Peyer's patch (tissue), 4 donors: ENCODE measurements around the gene PRDX1.

Experiments used
- POLR2A ChIP-seq, 2 donors: fragments of 450-650 bp; IDR thresholded peaks; one replicate each; pipeline ENCODE4 v1.5.1; 2017; ENCODE audit warnings: antibody characterized with exemption in 2 of 2, mild to moderate bottlenecking in 2 of 2, moderate library complexity in 2 of 2
- TF ChIP-seq, protein P1 (sequence below), 6 experiments: fragments of 450-650 bp in 4 of 6; fragments of 200-600 bp in 2 of 6; sonication (generic) in 1 of 6; IDR thresholded peaks; one replicate each; pipeline ENCODE4 v1.5.1; 2017 to 2019; ENCODE audit warnings: antibody characterized with exemption in 6 of 6, mild to moderate bottlenecking in 3 of 6, moderate library complexity in 1 of 6

DNA sequence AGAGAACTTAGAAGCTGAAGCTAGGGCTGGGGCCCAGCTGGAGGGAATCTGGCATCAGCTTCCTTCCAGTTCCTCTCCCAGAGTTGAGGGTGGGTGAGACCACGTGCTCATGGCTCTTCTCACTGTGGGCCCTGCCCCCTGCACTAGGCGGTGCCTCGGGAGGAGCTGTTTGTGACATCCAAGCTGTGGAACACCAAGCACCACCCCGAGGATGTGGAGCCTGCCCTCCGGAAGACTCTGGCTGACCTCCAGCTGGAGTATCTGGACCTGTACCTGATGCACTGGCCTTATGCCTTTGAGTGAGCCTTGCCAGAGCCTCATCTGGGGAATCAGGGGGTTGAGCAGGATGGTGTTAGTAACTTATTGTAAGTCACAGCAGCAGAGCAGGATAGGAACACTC lies 45.0 kb upstream of the PRDX1 start:
- TF ChIP-seq, protein P1, sequence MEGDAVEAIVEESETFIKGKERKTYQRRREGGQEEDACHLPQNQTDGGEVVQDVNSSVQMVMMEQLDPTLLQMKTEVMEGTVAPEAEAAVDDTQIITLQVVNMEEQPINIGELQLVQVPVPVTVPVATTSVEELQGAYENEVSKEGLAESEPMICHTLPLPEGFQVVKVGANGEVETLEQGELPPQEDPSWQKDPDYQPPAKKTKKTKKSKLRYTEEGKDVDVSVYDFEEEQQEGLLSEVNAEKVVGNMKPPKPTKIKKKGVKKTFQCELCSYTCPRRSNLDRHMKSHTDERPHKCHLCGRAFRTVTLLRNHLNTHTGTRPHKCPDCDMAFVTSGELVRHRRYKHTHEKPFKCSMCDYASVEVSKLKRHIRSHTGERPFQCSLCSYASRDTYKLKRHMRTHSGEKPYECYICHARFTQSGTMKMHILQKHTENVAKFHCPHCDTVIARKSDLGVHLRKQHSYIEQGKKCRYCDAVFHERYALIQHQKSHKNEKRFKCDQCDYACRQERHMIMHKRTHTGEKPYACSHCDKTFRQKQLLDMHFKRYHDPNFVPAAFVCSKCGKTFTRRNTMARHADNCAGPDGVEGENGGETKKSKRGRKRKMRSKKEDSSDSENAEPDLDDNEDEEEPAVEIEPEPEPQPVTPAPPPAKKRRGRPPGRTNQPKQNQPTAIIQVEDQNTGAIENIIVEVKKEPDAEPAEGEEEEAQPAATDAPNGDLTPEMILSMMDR (IDR thresholded peaks at IDR 0.05): no peak
- no peak for TF ChIP-seq POLR2A (IDR thresholded peaks at IDR 0.05)
